Measurements from ENCODE around the gene ATP5MC2. TPM values are rescaled to one million over a fixed set of nuclear protein-coding genes. Genes with fewer than 3 reads are reported as not detected.

The ATP5MC2 gene
- 112 TPM for total RNA-seq

GRCh38 chr12:53675701-53676607 lies at the start of gene ATP5MC2:
ATP5MC2 (minus strand) TSS chr12:53676083; CDS start chr12:53672614, 3,469 bp downstream.

DNA sequence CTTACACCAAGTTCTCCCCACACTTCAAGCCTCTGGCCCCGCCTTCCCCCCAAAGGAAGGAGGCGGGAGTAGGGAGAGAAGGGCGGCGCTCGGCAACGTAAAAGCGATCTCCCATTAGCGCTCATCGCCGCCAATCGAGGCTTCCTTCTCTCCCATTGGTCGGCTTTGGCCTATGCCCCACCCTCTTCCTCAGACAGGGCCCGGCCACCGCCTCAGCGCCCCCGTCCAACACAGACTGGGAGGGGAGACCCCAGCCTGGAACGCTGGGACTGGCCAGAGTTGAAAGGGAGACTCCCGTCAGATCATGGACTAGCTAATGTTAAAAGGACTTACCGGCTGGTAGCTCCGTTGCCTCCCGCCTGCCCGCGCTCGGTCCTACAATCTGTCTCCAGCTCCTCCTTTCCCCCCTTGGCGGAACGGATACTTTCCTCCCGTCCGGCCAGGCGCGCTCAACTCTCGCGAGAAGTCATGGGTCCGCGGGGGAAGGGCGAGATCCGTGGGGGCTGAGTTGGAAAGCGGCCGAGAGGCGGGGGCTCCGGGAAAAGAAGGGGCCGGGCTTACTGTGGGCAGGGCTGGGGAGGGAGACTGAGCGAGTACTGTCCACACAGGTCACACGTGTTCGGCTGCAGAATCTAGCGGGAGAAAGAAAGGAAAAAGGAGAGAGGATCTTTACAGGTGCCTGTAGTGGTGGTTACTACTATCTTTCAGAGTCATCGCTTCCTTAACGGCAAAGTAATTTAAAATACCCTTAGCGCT lies 49.8 kb downstream of the ATP5MC2 start, which contains the start of gene ATF7:
Gene ATF7, minus strand, starts transcription at position 437 of the 756 bp plus-strand sequence. CDS start 25,382 bp downstream, outside the sequence.

Other genes with a start within 250 kb of the ATP5MC2 start
- 13.7 TPM for gene PRR13, start 234.3 kb downstream of the ATP5MC2 start, total RNA-seq
- gene PCBP2, start 224.0 kb downstream of the ATP5MC2 start, total RNA-seq: 469 TPM
- 34.0 TPM for gene MAP3K12, start 176.6 kb downstream of the ATP5MC2 start, total RNA-seq
- 28.6 TPM for gene TARBP2, start 174.8 kb downstream of the ATP5MC2 start, total RNA-seq
- gene NPFF, start 168.6 kb downstream of the ATP5MC2 start, total RNA-seq: not detected
- 26.3 TPM for gene ATF7, start 49.7 kb downstream of the ATP5MC2 start, total RNA-seq
- 168 TPM for gene CALCOCO1, start 51.4 kb upstream of the ATP5MC2 start, total RNA-seq
- not detected for gene CISTR, start 75.9 kb upstream of the ATP5MC2 start, total RNA-seq

Data from camera-type eye (tissue), 1 donor.